Naive thymus-derived CD8-positive, alpha-beta T cell (primary cell): ENCODE measurements around the gene SRF. TPM values are rescaled to one million over a fixed set of nuclear protein-coding genes. Genes with fewer than 3 reads are reported as not detected.

ENCODE experiments used
- ATAC-seq, 2 donors: fragments of 150-1000 bp; cut with Tn5 transposase in 1 of 2; sonication (Bioruptor Pico), chemical (Tn5 transposase) in 1 of 2; 1 replicate in 1 of 2; 2 replicates in 1 of 2; pipeline ENCODE4 v1.10.0; 2021; ENCODE audit warnings: mild to moderate bottlenecking in 2 of 2, moderate library complexity in 2 of 2
- POLR2A ChIA-PET: fragments of 350-600 bp; sonication (Branson Sonifier 250); formaldehyde crosslinking; loops from one replicate; lab custom pipeline; 2021; ENCODE audit warnings: antibody characterized with exemption; lab: Charles Lee
- DNase-seq, 10 donors: peaks; one replicate each; pipeline versions ENCODE4 v3.0.0 to v3.0.0-alpha.2; 2020 to 2022
- H3K27ac Mint-ChIP-seq, 10 donors: one replicate each; pipeline ENCODE4 v1.8.0; 2020 to 2022; ENCODE audit warnings: mild to moderate bottlenecking in 10 of 10, mixed read lengths in 10 of 10, moderate library complexity in 4 of 10, inconsistent platforms in 1 of 10
- H3K27me3 Mint-ChIP-seq, 5 donors: one replicate each; pipeline ENCODE4 v1.8.0; 2021 to 2022; ENCODE audit warnings: mixed read lengths in 5 of 5
- H3K36me3 Mint-ChIP-seq, 3 donors: one replicate each; pipeline ENCODE4 v1.8.0; 2020 to 2022; ENCODE audit warnings: mixed read lengths in 3 of 3, mild to moderate bottlenecking in 2 of 3, inconsistent platforms in 1 of 3
- H3K4me1 Mint-ChIP-seq, 4 donors: one replicate each; pipeline ENCODE4 v1.8.0; 2021 to 2022; ENCODE audit warnings: mixed read lengths in 4 of 4
- H3K4me3 Mint-ChIP-seq, 10 donors: one replicate each; pipeline ENCODE4 v1.8.0; 2020 to 2022; ENCODE audit warnings: mild to moderate bottlenecking in 10 of 10, mixed read lengths in 10 of 10, moderate library complexity in 6 of 10, inconsistent platforms in 1 of 10
- H3K9me3 Mint-ChIP-seq, 9 donors: one replicate each; pipeline ENCODE4 v1.8.0; 2020 to 2022; ENCODE audit warnings: mixed read lengths in 9 of 9, mild to moderate bottlenecking in 3 of 9, inconsistent platforms in 1 of 9, moderate library complexity in 1 of 9
- polyA plus RNA-seq, 3 donors: library from polyadenylated mRNA; unstranded; fragments of 300-500 nt; fragmentation: Illumina TruSeq; gene quantifications; one replicate each; pipeline ENCODE4 v1.2.3, GENCODE V29; 2021
- total RNA-seq, 8 experiments: library from RNA in 2 of 8; stranded (reverse) in 2 of 8; gene quantifications; one replicate each; pipeline ENCODE4 v1.2.3 and lab custom pipeline; 2021 to 2026

Gene SRF
- total and polyA plus RNA-seq, 5 experiments from 2014 or later = 3.9 to 27.3 (median 6.9) TPM

DNA sequence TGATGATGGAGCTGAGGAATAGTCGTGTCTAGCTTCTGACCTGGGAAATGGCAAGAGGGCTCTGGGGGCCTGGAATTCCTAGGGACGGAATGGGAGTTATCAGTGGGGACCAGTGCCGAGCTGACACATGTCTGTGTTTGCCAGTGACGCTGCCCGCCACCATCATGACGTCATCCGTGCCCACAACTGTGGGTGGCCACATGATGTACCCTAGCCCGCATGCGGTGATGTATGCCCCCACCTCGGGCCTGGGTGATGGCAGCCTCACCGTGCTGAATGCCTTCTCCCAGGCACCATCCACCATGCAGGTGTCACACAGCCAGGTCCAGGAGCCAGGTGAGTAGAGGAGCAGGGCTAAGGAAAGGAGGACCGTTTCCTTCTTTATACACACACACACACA, 7.1 kb downstream of the SRF start:
- H3K9me3 Mint-ChIP-seq = no peaks in the 10 kb centered on the region
- peaks cover 0 to 46% (median 7%) of the 10 kb centered on the region in 3 donors for H3K36me3 Mint-ChIP-seq
- DNase-seq = no peak
- ATAC-seq = no peak
- H3K27ac Mint-ChIP-seq = peak overlapping the region in 6 of 10 donors; percentile 9 to 63 (median 46)
- no peaks in the 10 kb centered on the region for H3K27me3 Mint-ChIP-seq
- POLR2A ChIA-PET = interaction anchor here (0.6 to 1.5 kb wide), 2 partner anchors 51 to 90 kb away, joined by 3 to 5 read pairs; partner anchors contain the start of gene DNPH1
- peak overlapping the region in 1 of 10 donors; percentile 14 for H3K4me3 Mint-ChIP-seq
- peaks cover 23 to 52% (median 46%) of the 10 kb centered on the region in 4 donors for H3K4me1 Mint-ChIP-seq

DNA sequence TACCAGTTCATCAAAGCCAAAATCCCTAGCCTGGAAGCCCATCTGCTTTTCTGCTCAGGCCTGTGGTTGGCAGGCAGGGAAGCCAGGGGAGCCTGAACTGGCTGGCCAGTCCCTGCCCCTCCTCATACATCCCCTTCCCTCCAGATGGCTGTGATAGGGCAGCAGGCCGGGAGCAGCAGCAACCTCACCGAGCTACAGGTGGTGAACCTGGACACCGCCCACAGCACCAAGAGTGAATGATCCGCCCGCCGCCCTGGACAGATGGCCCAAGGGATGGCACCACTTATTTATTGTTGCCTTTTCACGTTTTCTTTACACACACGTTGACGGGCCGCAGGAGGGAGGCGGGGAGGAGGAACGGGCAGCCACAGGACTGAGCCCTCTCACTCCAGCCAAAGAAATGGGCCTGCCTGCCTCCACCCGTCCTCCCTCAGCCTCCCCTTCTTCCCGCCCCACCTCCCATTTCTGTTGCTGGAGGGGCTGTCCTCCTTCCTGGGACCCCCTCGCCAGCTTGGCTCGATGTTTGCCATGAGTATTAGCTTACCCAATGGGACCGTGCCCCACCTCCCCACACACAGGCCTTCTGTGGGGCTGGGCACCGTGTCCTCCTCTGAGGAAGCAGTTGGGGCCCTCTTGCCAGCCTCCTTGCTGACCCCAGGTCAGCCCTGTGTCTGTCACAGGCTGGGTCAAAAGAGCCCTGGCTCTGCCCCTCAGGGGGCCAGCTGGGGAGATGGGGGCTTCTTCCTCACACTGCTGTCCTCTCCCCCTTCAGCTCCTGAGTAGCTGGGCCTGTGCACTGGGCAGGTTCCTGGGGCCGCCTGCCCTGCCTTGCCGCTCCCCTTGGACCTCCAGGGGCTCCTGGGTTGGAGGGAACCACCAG, 8.1 kb downstream of the SRF start:
- Mint-ChIP-seq H3K27ac (peak overlapping the region in 2 of 10 donors; percentile 44 to 53), H3K36me3 (peaks cover 0 to 49% (median 8%) of the 10 kb centered on the region in 3 donors), H3K9me3 (no peaks in the 10 kb centered on the region), H3K4me1 (peaks cover 26 to 52% (median 46%) of the 10 kb centered on the region in 4 donors), H3K27me3 (no peaks in the 10 kb centered on the region), H3K4me3 (no peak overlapping the region)
- DNase-seq = no peak
- POLR2A ChIA-PET = interaction anchor here (1.7 to 1.8 kb wide), 2 partner anchors 7 to 45 kb away, joined by 7 to 9 read pairs; partner anchors contain the start of gene SRF
- ATAC-seq = no peak

DNA sequence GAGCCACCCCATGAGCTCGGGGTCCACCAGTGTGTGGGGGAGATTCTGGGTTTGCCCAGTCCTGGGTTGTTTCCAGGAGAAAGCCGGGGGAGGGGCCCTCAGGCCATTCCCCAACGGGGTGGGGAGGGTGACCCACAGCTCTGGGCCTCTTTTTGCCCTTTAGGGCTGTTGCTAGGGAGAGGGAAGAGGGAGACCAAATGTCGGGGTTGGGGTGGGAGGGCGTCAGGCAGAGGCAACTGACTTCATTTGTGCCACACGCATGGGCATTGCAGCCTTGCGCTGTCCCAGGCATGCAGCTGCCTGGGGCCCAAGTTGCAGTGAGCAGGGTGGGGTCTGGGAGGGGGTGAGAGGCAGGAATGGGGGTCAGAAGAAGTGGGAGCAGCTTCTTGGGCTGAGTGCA, 9.0 kb downstream of the SRF start:
- ATAC-seq (no peak), DNase-seq (no peak)
- H3K9me3 Mint-ChIP-seq = no peaks in the 10 kb centered on the region
- H3K27ac Mint-ChIP-seq = peak overlapping the region in 3 of 10 donors; percentile 33 to 81 (median 72)
- no peaks in the 10 kb centered on the region for H3K27me3 Mint-ChIP-seq
- peaks cover 0 to 46% (median 10%) of the 10 kb centered on the region in 3 donors for H3K36me3 Mint-ChIP-seq
- H3K4me3 Mint-ChIP-seq = no peak overlapping the region
- POLR2A ChIA-PET = interaction anchor here (1.2 to 1.8 kb wide), 4 partner anchors 8 to 276 kb away, joined by 3 to 9 read pairs (median 6); partner anchors contain the start of genes DLK2, PPP2R5D and SRF
- H3K4me1 Mint-ChIP-seq = peaks cover 32 to 53% (median 47%) of the 10 kb centered on the region in 4 donors

DNA sequence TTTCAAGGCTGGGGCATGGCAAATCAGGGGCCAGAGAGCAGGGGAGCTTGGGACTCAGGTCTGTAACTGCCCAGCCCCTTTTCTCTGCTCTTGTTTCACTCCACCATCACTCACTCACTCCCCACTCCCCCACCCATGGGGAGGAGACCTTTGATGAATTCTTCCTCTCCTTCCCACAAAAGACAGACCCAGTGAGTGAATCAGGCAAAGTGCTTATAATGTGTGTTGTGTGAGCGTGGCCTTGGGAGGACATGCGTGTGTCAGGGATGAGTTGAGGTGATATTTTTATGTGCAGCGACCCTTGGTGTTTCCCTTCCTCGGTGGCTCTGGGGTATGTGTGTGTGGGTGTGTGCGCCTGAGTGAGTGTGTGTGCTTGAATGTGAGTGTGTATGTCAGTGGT, 9.9 kb downstream of the SRF start:
- DNase-seq (peak in 1 of 10 donors; percentile 11), ATAC-seq (no peak)
- POLR2A ChIA-PET = interaction anchor here (1.2 to 1.7 kb wide), 3 partner anchors 9 to 275 kb away, joined by 3 to 9 read pairs (median 5); partner anchors contain the start of genes DLK2, PPP2R5D and SRF
- Mint-ChIP-seq H3K27me3 (no peaks in the 10 kb centered on the region), H3K4me1 (peaks cover 35 to 58% (median 48%) of the 10 kb centered on the region in 4 donors), H3K27ac (peak overlapping the region; percentile 47 to 97 (median 96)), H3K9me3 (no peaks in the 10 kb centered on the region), H3K36me3 (peaks cover 0 to 48% (median 8%) of the 10 kb centered on the region in 3 donors), H3K4me3 (peak overlapping the region in 9 of 10 donors; percentile 86 to 97 (median 95))

DNA sequence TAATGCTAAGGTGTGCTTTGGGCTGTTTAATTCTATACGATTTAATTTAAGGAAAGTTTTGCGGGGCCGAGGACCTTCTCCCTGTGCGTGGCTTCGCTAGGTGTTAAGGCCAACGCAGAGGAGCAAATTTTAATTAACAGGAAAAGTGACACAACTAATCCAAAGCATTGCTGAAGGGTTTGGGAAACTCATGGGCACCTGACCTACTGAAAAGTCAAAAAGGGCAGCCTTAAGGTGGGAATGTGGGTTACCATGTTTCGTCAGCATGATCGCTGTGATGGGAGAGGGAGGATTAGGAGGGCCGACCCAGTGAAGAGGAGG, 10.5 kb downstream of the SRF start:
- POLR2A ChIA-PET = interaction anchor here (1.0 to 1.9 kb wide), 11 partner anchors 9 to 335 kb away, joined by 3 to 15 read pairs (median 4); partner anchors contain the start of genes ABCC10, DNPH1, POLR1C and RRP36

DNA sequence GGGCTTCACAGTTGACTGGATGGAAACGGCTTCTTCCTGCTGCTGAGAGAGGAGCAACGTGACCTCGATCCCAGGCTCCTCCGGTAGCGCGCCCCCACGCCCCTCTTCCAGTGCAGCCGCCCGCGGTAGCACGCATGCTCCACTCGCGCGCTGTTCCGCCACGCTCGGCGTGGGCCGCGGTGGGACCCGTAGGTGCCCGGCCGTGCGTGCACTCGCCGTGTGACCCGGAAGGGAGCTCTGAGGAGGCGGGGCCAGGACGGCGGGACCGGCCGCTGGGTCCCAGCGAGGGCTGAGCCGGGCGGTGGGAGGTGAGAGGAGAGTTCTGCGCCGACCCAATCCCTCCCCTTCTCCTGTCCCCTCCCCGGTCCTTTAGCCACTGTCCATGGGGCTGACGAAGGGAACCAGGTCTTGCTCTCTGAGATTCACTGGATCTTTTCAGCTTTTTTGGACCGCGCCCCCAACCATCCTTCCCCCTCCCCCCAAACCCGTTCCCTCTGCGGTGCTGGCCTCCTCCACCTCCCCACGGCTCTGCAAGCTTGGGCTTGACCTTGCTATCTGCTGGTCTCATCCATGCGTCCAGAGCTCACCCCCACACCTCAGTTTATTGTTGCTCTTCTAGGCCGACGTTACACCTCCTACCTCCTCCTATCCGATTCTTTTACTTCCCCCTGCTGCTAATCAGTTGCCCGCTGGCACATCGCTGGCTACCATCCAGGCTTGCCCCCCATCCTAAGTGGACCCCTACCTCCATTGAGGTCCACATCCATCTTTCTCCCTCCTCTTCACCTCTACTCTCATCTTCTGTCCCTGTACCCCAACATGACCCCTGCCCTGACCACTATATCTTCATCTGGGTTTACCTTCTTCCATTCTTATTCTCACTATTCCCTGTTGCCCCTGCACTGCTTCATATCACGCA, 11.1 kb downstream of the SRF start, which contains the start of gene CUL9:
Gene CUL9 (plus strand): TSS at position 255 of the 919 bp plus-strand sequence. CDS start 2,115 bp downstream, outside the sequence.
- DNase-seq = peak; percentile 68 to 89 (median 77)
- H3K27ac Mint-ChIP-seq = peak within 1 kb of the TSS; percentile 89 to 97 (median 96)
- H3K36me3 Mint-ChIP-seq = peaks cover 0 to 47% (median 14%) of the 10 kb centered on the region in 3 donors
- peak within 1 kb of the TSS; percentile 86 to 97 (median 94) for H3K4me3 Mint-ChIP-seq
- no peaks in the 10 kb centered on the region for H3K27me3 Mint-ChIP-seq
- ATAC-seq = peak; percentile 91 to 96
- H3K9me3 Mint-ChIP-seq = no peaks in the 10 kb centered on the region
- POLR2A ChIA-PET = interaction anchor here (0.6 to 1.9 kb wide), 17 partner anchors 8 to 335 kb away, joined by 3 to 15 read pairs (median 3); partner anchors contain the start of genes ABCC10, DNPH1, POLR1C and RRP36
- peaks cover 37 to 56% (median 52%) of the 10 kb centered on the region in 4 donors for H3K4me1 Mint-ChIP-seq

More for the DNA sequence above, 10.5 kb downstream of the SRF start:
- peak in 1 of 10 donors; percentile 5 for DNase-seq
- peak overlapping the region; percentile 47 to 97 (median 96) for H3K27ac Mint-ChIP-seq
- H3K9me3 Mint-ChIP-seq = no peaks in the 10 kb centered on the region
- H3K4me3 Mint-ChIP-seq = peak overlapping the region; percentile 86 to 97 (median 94)
- no peak for ATAC-seq
- H3K27me3 Mint-ChIP-seq = no peaks in the 10 kb centered on the region
- H3K36me3 Mint-ChIP-seq = peaks cover 0 to 47% (median 13%) of the 10 kb centered on the region in 3 donors
- peaks cover 37 to 58% (median 51%) of the 10 kb centered on the region in 4 donors for H3K4me1 Mint-ChIP-seq

DNA sequence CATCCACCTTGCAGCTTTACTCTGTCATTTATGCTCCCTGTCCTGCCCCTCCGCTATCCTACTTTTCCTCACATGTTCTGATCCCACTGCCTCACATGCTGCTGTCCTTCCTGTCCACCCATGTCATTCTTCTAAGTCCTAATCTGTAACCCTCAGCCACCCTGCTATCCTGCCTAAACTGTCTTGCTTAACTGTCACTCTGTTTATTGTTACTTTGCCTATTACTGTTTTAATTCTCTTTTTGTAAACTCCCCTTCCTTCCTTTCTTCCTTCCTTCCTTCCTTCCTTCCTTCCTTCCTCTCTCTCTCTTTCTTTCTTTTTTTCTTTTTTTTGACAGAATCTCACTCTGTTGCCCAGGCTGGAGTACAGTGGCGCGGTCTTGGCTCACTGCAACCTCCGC, 12.4 kb downstream of the SRF start:
- no peaks in the 10 kb centered on the region for H3K9me3 Mint-ChIP-seq
- ATAC-seq (no peak), DNase-seq (no peak)
- peak overlapping the region; percentile 89 to 97 (median 96) for H3K27ac Mint-ChIP-seq
- H3K36me3 Mint-ChIP-seq = peaks cover 0 to 47% (median 14%) of the 10 kb centered on the region in 3 donors
- H3K4me1 Mint-ChIP-seq = peaks cover 42 to 57% (median 54%) of the 10 kb centered on the region in 4 donors
- POLR2A ChIA-PET = interaction anchor here (0.7 to 1.9 kb wide), 5 partner anchors 9 to 238 kb away, joined by 3 to 15 read pairs (median 4); partner anchors contain the start of gene DNPH1
- H3K27me3 Mint-ChIP-seq = no peaks in the 10 kb centered on the region
- H3K4me3 Mint-ChIP-seq = peak overlapping the region; percentile 86 to 97 (median 94)

DNA sequence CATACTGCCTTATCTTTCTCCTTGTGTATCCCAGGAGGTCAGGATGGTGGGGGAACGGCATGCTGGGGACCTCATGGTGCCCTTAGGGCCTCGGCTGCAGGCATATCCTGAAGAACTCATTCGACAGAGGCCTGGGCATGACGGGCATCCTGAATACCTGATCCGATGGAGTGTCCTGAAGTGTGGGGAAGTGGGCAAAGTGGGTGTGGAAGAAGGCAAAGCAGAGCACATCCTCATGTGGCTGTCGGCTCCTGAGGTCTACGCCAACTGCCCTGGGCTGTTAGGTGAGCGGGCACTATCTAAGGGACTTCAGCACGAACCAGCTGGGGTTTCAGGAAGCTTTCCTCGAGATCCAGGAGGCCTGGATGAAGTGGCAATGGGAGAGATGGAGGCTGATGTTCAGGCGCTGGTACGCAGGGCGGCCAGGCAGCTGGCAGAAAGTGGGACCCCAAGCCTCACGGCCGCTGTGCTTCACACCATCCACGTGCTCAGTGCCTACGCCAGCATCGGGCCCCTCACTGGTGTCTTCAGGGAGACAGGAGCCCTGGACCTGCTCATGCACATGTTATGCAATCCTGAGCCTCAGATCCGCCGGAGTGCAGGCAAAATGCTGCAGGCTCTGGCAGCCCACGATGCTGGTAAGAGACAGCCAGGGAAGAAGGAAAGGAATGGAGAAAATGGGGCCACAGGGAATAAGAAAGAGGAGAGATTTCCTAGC, 13.4 kb downstream of the SRF start:
- peaks cover 0 to 47% (median 14%) of the 10 kb centered on the region in 3 donors for H3K36me3 Mint-ChIP-seq
- ATAC-seq (no peak), DNase-seq (no peak)
- POLR2A ChIA-PET = interaction anchor here (0.6 to 1.7 kb wide), 2 partner anchors 11 to 320 kb away, joined by 4 to 19 read pairs; partner anchors contain the start of gene SRF
- peak overlapping the region in 9 of 10 donors; percentile 59 to 97 (median 93) for H3K4me3 Mint-ChIP-seq
- H3K27ac Mint-ChIP-seq = peak overlapping the region; percentile 17 to 96 (median 90)
- no peaks in the 10 kb centered on the region for H3K9me3 Mint-ChIP-seq
- H3K4me1 Mint-ChIP-seq = peaks cover 45 to 61% (median 55%) of the 10 kb centered on the region in 4 donors
- no peaks in the 10 kb centered on the region for H3K27me3 Mint-ChIP-seq

DNA sequence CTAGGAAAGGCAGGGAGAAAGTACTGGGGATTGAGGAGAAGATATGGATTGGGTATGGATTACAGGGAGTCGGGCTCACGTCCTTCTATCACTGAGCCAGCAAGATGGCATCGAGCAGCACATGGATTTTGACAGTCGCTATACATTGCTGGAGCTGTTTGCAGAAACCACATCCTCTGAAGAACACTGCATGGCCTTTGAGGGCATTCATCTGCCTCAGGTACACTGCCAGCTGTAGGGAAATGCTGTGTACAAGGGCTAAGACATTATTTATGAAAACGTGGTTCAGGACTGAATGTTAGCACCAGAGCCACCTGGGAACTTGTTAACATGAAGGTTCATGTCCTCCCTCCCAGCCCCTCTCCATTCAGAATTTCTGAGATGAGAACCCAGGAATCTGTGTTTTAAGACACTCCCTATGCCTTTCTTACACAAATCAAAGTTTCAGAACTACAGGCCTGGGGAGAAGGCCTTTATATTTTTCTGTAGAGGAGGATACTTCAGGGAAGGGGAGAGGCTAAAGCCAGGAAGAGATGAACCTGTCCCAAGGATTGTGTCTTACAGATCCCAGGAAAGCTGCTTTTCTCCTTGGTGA, 14.4 kb downstream of the SRF start:
- Mint-ChIP-seq H3K27ac (peak overlapping the region; percentile 47 to 91 (median 86)), H3K9me3 (no peaks in the 10 kb centered on the region), H3K27me3 (no peaks in the 10 kb centered on the region), H3K4me3 (peak overlapping the region; percentile 31 to 97 (median 66)), H3K4me1 (peaks cover 45 to 67% (median 61%) of the 10 kb centered on the region in 4 donors), H3K36me3 (peaks cover 0 to 53% (median 14%) of the 10 kb centered on the region in 3 donors)
- ATAC-seq (peak; percentile 35 to 75), DNase-seq (peak in 7 of 10 donors; percentile 14 to 66 (median 43))
- POLR2A ChIA-PET = interaction anchor here (0.6 to 1.7 kb wide), 2 partner anchors 9 to 13 kb away, joined by 6 to 19 read pairs; partner anchors contain the start of gene SRF

DNA sequence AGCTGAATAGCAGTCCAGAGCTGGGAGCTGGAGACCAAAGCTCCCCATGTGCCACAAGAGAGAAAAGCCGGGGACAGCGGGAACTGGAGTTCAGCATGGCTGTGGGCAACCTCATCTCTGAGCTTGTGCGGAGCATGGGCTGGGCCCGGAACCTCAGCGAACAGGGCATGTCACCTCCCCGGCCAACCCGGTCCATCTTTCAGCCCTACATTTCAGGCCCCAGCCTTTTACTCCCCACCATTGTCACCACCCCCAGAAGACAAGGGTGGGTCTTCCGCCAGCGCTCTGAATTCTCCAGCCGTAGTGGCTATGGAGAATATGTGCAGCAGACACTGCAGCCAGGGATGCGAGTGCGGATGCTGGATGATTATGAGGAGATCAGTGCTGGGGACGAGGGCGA, 14.9 kb downstream of the SRF start:
- no peak for ATAC-seq
- Mint-ChIP-seq H3K4me3 (peak overlapping the region in 4 of 10 donors; percentile 36 to 97 (median 75)), H3K4me1 (peaks cover 47 to 69% (median 63%) of the 10 kb centered on the region in 4 donors), H3K27me3 (no peaks in the 10 kb centered on the region), H3K36me3 (peaks cover 0 to 58% (median 15%) of the 10 kb centered on the region in 3 donors), H3K9me3 (no peaks in the 10 kb centered on the region), H3K27ac (peak overlapping the region; percentile 47 to 89 (median 86))
- no peak for DNase-seq
- POLR2A ChIA-PET = interaction anchor here (1.7 kb wide), 1 partner anchor 13 kb away, joined by 19 read pairs; the partner anchor contains the start of gene SRF
